Measurements from ENCODE around the gene TPTE.
"Not testable (repeated sequence)": the region's sequence is repeated elsewhere in the genome, so short reads cannot be mapped to it uniquely, and the experiment has no call there.

Gene TPTE

DNA sequence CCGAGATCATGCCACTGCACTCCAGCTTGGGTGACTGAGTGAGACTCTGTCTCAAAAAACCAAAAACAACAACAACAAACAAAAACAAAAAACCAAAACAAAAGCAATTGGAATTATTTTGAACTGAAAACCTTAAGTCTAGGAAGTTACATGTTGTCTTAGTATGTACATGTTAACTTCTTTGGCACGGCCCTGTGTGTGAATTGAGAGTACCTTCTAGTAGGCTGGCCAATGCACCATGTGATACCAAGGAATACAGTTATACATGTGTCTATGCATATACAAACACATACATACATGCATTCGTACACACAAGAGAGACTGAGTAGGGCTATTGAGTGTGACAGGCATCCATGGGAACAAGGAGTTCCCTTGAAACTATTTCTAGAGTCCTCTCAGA is 18.6 kb downstream of the TPTE start:
- H3K4me3 ChIP-seq (replicated peaks; ENCODE audit: insufficient read depth, low read length) = no peak overlapping the region
- no peak overlapping the region for H3K27ac ChIP-seq (replicated peaks)
- peaks cover under 1% of the 10 kb centered on the region for H3K27me3 ChIP-seq (ENCODE audit: insufficient read depth, poor library complexity, severe bottlenecking)
- DNase-seq (ENCODE audit: low read depth in 1 of 2, low spot score in 1 of 2) = no peak
- no peak for TF ChIP-seq POLR2AphosphoS5 (IDR thresholded peaks at IDR 0.05; ENCODE audit: low read depth)
- no peak for TF ChIP-seq GABPA (IDR thresholded peaks at IDR 0.05; ENCODE audit: low read depth)
- TF ChIP-seq, protein P1, sequence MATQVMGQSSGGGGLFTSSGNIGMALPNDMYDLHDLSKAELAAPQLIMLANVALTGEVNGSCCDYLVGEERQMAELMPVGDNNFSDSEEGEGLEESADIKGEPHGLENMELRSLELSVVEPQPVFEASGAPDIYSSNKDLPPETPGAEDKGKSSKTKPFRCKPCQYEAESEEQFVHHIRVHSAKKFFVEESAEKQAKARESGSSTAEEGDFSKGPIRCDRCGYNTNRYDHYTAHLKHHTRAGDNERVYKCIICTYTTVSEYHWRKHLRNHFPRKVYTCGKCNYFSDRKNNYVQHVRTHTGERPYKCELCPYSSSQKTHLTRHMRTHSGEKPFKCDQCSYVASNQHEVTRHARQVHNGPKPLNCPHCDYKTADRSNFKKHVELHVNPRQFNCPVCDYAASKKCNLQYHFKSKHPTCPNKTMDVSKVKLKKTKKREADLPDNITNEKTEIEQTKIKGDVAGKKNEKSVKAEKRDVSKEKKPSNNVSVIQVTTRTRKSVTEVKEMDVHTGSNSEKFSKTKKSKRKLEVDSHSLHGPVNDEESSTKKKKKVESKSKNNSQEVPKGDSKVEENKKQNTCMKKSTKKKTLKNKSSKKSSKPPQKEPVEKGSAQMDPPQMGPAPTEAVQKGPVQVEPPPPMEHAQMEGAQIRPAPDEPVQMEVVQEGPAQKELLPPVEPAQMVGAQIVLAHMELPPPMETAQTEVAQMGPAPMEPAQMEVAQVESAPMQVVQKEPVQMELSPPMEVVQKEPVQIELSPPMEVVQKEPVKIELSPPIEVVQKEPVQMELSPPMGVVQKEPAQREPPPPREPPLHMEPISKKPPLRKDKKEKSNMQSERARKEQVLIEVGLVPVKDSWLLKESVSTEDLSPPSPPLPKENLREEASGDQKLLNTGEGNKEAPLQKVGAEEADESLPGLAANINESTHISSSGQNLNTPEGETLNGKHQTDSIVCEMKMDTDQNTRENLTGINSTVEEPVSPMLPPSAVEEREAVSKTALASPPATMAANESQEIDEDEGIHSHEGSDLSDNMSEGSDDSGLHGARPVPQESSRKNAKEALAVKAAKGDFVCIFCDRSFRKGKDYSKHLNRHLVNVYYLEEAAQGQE (IDR thresholded peaks at IDR 0.05; ENCODE audit: insufficient replicate concordance, low read depth) = no peak

DNA sequence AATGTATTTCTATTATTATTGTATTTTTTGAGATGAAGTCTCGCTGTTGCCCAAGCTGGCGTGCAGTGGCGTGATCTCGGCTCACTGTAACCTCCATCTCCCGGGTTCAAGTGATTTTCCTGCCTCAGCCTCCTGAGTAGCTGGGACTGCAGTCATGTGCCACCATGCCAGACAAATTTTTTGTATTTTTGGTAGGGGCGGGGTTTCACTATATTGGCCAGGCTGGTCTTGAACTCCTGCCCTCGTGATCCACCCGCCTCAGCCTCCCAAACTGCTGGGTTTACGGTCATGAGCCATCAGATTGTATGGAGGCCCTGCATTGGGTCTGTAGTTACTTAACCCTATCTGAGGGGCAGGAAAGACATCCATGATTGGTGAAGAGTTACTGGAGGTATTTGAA is 23.0 kb downstream of the TPTE start:
- H3K27me3 ChIP-seq (ENCODE audit: insufficient read depth, poor library complexity, severe bottlenecking); DNase-seq (ENCODE audit: low read depth in 1 of 2, low spot score in 1 of 2); H3K27ac ChIP-seq (replicated peaks); H3K4me3 ChIP-seq (replicated peaks; ENCODE audit: insufficient read depth, low read length): not testable (repeated sequence)

DNA sequence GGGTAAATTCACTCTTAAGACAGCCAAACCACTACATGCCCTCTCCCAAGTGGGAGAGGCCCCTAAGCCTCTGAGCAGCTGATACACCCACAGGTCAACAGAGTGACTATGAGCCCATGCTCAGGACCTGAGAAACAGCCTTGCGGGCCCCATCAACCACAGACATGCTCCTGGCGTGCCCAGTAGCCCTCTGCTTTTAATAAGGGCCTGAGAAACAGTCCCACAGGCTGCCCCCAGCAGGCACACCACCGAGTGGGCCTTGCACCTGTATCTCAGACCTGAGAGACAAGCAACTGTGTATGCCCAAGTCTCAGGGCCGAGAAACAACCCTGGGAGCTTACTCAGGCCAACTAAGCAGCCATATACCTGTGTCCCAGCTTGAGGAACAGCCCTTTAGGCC is 26.5 kb downstream of the TPTE start:
- not testable (repeated sequence) for H3K4me3 ChIP-seq (replicated peaks; ENCODE audit: insufficient read depth, low read length); H3K27me3 ChIP-seq (ENCODE audit: insufficient read depth, poor library complexity, severe bottlenecking); DNase-seq (ENCODE audit: low read depth in 1 of 2, low spot score in 1 of 2); H3K27ac ChIP-seq (replicated peaks)

DNA sequence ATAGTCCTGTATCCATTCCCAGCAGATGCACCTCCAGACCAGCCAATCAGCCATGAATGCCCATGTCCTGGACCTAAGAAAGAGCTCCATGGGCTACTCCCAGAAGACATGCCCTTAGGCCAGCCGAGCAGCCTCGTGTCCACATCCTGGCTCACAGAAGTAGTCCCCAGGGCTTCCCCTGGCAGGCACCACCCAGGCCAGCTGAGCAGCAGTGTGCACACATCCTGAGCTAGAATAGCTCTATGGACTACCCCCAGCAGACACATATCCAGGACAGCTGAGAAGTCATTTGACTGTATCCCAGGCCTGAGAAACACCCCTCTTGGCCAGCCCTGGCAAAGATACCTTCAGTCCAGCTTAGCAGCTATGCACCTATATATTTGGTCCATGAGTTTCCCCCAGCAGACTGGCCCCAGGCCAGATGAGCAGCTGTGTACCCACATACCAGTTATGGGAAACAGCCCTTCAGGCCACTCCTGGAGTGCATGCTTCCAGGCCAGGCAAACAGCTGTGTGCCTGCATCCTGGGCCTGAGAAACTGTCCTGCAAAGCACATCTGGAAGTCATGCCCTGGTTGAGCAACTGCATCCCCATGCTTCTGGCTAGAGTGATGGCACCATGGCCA is 27.1 kb downstream of the TPTE start:
- not testable (repeated sequence) for H3K4me3 ChIP-seq (replicated peaks; ENCODE audit: insufficient read depth, low read length); H3K27ac ChIP-seq (replicated peaks); H3K27me3 ChIP-seq (ENCODE audit: insufficient read depth, poor library complexity, severe bottlenecking); DNase-seq (ENCODE audit: low read depth in 1 of 2, low spot score in 1 of 2)

DNA sequence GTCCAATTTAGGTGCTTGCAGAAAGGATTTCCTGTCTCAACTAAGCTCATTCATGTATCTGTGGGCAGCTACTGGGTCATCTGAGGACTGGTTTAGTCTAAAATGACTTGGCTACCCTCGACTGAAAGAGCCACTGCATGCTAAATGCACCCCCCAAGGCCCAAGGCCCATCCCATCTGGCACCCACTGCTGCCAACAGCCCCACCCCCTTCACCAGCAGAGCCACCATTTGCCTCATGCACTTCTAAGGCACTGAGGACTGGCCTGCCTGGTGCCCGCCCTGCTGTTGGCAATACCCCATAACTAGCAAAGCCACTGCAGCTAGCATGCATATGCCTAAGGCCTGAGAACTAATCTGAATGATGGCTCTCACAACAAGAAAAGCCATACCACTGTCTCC is 49.4 kb downstream of the TPTE start:
- not testable (repeated sequence) for H3K27ac ChIP-seq (replicated peaks); DNase-seq (ENCODE audit: low read depth in 1 of 2, low spot score in 1 of 2); H3K4me3 ChIP-seq (replicated peaks; ENCODE audit: insufficient read depth, low read length); H3K27me3 ChIP-seq (ENCODE audit: insufficient read depth, poor library complexity, severe bottlenecking)

DNA sequence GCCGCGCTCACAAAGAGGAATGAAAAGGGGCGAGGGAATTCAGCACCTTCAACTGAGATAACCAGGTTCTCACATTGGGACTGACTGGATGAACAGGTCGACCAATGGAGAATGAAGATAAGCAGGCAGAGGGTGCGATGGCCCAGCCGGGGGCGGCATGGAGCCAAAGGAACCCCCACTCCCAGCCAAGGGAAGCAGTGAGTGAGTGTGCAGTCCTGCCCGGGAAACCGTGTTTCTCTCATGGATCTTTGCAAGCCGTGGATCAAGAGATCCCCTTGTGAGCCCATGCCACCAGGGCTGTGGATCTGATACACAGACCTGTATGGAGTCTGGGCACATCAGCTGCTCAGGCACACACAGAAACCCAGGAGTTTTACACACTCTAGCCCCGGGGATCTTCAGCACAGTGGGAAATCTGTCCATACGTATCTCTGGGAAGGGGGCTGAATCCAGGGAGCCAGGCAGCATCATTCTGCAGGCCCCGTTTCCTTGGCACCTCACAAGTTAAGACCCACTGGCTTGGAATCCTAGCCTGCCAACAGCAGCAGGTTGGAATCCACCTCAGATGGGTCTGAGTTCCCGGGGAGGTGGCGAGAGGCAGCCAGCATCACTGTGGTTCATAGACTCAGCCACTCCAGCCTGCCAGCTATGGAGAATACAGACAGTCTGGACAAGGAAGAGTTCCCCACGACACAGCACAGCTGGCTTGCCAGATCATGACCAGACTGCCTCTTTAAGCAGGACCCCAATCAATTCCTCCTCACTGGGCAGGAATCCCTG is 53.3 kb downstream of the TPTE start:
- not testable (repeated sequence) for DNase-seq (ENCODE audit: low read depth in 1 of 2, low spot score in 1 of 2); H3K27me3 ChIP-seq (ENCODE audit: insufficient read depth, poor library complexity, severe bottlenecking); H3K27ac ChIP-seq (replicated peaks); H3K4me3 ChIP-seq (replicated peaks; ENCODE audit: insufficient read depth, low read length)

DNA sequence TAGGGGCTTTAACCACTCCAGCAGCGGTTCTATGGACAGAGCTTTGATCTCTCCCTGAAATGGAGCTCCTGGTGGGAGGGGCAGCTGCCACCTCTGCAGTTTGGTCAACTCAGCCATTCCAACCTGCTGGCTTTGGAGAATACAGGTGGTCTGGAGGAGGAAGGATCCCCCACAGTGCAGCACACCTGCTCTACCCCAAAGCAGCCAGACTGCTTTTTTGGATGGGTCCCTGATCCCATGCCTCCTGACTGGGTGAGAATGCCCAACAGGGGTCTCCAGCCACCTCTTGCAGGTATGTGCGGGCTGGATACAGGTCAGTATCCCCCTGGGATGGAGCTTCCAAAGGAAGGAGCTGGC is 53.9 kb downstream of the TPTE start:
- Histone ChIP-seq H3K27ac (replicated peaks) (no peak overlapping the region), H3K4me3 (replicated peaks; ENCODE audit: insufficient read depth, low read length) (no peak overlapping the region), H3K27me3 (ENCODE audit: insufficient read depth, poor library complexity, severe bottlenecking) (no peaks in the 10 kb centered on the region)
- no peak for DNase-seq (ENCODE audit: low read depth in 1 of 2, low spot score in 1 of 2)
- TF ChIP-seq GABPA (IDR thresholded peaks at IDR 0.05; ENCODE audit: low read depth) (no peak), POLR2AphosphoS5 (IDR thresholded peaks at IDR 0.05; ENCODE audit: low read depth) (no peak), SPI1 (IDR thresholded peaks at IDR 0.05; ENCODE audit: borderline replicate concordance, low read depth) (no peak)
- TF ChIP-seq, protein P2, sequence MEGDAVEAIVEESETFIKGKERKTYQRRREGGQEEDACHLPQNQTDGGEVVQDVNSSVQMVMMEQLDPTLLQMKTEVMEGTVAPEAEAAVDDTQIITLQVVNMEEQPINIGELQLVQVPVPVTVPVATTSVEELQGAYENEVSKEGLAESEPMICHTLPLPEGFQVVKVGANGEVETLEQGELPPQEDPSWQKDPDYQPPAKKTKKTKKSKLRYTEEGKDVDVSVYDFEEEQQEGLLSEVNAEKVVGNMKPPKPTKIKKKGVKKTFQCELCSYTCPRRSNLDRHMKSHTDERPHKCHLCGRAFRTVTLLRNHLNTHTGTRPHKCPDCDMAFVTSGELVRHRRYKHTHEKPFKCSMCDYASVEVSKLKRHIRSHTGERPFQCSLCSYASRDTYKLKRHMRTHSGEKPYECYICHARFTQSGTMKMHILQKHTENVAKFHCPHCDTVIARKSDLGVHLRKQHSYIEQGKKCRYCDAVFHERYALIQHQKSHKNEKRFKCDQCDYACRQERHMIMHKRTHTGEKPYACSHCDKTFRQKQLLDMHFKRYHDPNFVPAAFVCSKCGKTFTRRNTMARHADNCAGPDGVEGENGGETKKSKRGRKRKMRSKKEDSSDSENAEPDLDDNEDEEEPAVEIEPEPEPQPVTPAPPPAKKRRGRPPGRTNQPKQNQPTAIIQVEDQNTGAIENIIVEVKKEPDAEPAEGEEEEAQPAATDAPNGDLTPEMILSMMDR (IDR thresholded peaks at IDR 0.05; ENCODE audit: insufficient read depth, low read length) = no peak
- TF ChIP-seq, protein P1 (IDR thresholded peaks at IDR 0.05; ENCODE audit: insufficient replicate concordance, low read depth) = no peak

DNA sequence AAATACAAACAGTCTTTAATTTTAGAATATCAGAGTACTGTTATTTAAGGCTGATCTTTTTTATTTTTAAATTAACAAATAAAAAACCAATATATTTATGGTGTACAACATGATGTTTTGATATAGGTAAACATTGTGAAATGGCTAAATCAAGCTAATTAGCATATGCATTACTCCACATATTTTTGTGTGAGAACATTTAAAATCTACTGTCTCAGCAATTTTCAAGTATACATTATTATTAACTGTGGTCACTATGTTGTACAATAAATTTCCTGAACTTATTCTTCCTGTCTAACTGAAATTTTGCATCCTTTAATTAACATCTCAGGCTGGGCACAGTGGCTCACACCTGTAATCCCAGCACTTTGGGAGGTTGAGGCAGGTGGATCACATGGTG is 57.5 kb downstream of the TPTE start:
- not testable (repeated sequence) for H3K27me3 ChIP-seq (ENCODE audit: insufficient read depth, poor library complexity, severe bottlenecking); H3K4me3 ChIP-seq (replicated peaks; ENCODE audit: insufficient read depth, low read length); DNase-seq (ENCODE audit: low read depth in 1 of 2, low spot score in 1 of 2); H3K27ac ChIP-seq (replicated peaks)

DNA sequence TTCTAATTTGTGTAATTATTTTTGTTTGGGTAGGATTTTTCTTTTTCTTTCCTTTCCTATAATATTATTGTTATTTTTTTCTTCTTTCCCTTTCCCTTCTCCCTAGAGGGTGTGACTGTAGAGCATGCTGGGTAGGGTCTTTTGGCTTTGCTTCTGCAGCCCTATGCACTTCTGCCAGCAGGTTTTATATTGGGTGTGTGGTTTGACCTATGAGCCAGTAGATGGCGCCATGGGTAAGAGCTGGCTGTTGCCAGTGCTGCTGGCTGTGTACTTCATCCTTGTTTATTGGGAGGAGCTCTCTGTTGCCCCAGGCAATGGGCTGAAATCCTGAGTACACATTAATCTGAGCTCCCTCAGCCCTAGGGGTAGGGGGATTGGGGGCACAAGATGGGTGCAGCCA is 67.7 kb downstream of the TPTE start:
- not testable (repeated sequence) for H3K27ac ChIP-seq (replicated peaks); H3K27me3 ChIP-seq (ENCODE audit: insufficient read depth, poor library complexity, severe bottlenecking); DNase-seq (ENCODE audit: low read depth in 1 of 2, low spot score in 1 of 2); H3K4me3 ChIP-seq (replicated peaks; ENCODE audit: insufficient read depth, low read length)

DNA sequence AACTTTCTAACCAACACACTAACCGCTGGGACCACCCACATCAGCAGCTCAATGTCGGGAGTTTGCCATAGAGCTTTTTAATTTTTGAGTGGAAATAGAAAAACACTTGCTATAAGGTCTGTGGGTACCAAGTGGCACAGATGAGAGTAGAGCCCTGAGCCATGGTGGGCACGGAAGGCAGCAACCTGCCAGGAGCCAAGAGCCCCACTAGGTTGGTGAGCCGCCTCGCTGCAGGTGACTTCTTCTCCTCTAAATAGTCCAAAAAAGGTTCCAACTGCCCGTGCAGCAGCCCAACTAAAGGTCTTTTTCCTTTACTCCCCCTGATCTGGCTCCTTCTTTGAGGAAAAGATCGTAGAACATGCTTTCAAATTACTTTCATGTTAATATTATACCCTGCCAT is 85.7 kb downstream of the TPTE start:
- DNase-seq (ENCODE audit: low read depth in 1 of 2, low spot score in 1 of 2); H3K27me3 ChIP-seq (ENCODE audit: insufficient read depth, poor library complexity, severe bottlenecking); H3K4me3 ChIP-seq (replicated peaks; ENCODE audit: insufficient read depth, low read length); H3K27ac ChIP-seq (replicated peaks): not testable (repeated sequence)
